ENCODE data around the gene CALHM3.

The CALHM3 gene

DNA sequence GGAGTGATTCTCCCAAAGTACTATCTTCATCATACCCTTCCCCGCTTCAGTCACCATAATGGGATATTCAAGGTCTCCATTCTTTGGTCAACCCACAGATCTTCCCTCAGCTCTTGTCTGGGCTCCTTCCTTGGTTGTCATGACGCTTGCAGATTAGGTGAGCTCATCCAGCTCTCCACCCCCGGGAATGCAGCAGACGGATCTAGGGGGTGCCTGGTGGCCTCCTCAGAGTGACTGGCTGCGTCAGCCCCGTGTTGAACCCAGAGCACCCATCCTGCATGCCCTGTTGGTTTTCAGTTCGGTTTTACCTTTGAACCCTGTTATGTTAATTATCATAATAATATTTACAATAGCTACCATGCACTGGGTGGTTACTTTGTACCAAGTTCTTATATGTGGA, 20.8 kb upstream of the CALHM3 start:
- DNase-seq (ENCODE audit: extremely low read depth, low read depth) = no peak
- TF ChIP-seq, protein P1, sequence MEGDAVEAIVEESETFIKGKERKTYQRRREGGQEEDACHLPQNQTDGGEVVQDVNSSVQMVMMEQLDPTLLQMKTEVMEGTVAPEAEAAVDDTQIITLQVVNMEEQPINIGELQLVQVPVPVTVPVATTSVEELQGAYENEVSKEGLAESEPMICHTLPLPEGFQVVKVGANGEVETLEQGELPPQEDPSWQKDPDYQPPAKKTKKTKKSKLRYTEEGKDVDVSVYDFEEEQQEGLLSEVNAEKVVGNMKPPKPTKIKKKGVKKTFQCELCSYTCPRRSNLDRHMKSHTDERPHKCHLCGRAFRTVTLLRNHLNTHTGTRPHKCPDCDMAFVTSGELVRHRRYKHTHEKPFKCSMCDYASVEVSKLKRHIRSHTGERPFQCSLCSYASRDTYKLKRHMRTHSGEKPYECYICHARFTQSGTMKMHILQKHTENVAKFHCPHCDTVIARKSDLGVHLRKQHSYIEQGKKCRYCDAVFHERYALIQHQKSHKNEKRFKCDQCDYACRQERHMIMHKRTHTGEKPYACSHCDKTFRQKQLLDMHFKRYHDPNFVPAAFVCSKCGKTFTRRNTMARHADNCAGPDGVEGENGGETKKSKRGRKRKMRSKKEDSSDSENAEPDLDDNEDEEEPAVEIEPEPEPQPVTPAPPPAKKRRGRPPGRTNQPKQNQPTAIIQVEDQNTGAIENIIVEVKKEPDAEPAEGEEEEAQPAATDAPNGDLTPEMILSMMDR (IDR thresholded peaks at IDR 0.05; ENCODE audit: low read depth, low read length) = no peak

DNA sequence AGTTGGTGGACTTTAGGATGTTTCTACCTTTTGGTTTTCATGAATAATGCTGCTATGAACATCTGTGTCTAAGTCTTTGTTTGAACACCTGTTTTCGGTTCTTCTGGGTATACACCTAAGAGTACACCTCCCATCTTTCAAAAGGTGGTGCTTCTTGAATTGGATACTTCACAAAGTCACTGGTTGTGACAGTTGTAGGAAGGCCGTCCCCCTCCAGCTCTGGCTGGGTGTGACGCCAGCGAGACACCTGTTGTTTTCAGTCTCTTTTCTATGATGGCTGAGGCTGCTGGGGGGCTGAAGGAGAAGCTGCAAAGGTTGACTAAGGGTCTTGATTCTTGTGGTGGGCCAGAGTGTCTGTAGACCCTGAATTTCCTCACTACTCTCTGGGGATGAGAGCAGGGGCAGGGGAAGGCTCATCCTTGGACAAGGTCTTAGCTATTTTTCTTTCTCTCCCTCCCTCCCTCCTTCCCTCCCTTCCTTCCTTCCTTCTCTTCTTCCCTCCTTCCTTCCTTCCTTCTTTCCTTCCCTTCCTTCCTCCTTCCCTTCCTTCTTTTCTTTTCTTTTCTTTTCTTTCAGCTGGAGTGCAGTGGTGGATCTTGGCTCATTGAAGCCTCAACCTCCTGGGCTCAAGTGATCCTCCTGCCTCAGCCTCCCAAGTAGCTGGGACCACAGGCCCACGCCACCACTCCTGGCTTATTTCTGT, 20.0 kb upstream of the CALHM3 start:
- TF ChIP-seq, protein P1 (IDR thresholded peaks at IDR 0.05; ENCODE audit: low read depth, low read length) = no peak
- DNase-seq (ENCODE audit: extremely low read depth, low read depth) = no peak

DNA sequence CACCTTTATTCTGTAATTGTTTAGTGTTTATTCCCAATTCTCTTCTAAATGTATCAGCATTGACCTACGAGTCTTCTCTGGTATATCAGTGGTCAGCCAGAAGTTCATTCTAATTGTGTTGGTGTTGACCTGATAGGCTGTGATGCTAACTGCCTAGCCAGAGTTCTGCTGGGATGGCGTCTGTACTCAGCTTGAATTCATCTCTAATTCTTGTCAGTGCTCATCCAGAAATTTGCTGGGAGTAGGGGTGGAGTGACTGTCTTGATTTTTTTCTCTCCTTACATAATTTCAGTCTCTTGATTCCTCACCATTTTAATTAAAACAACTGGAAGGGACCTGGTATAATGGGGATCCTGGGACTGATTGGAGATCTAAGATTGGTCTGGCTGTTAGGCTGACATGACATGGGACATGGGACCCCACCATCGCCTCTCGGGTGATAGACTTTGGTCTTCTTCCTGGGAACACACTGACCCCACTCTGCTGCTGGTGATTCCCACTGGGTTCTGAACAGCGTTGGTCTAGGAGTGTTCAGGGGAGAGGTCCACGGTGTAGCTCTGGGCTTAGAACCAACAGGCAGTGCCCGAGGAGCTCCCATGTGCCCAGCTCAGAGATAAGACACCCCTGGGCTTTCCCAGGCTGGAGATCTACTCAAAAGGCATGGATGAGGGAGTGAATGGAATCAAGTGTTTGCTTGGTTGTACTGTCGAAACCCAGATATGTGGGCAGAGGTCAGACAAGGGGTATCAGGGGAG, 18.3 kb upstream of the CALHM3 start:
- TF ChIP-seq, protein P1 (IDR thresholded peaks at IDR 0.05; ENCODE audit: low read depth, low read length) = no peak
- no peak for DNase-seq (ENCODE audit: extremely low read depth, low read depth)

DNA sequence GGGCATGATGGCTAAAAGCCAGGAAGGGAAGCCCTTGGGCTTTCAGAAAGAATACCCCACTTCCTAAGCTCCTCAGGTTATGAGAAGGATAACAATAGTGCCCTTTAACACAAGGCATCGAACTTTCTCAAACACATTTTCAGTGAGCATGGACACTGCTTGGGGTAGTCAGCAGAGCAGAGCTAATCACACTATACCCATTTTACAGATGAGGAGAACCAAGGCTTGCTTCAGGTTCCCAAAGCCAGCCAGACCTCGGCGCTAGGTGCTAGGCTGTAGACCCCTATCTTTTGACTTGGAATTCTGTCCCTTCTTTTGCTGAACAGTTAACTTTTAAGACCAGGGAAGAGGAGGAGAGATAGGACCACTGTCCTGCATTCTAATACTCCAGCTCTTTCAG, 16.3 kb upstream of the CALHM3 start:
- TF ChIP-seq, protein P1 (IDR thresholded peaks at IDR 0.05; ENCODE audit: low read depth, low read length) = no peak
- DNase-seq (ENCODE audit: extremely low read depth, low read depth) = no peak

DNA sequence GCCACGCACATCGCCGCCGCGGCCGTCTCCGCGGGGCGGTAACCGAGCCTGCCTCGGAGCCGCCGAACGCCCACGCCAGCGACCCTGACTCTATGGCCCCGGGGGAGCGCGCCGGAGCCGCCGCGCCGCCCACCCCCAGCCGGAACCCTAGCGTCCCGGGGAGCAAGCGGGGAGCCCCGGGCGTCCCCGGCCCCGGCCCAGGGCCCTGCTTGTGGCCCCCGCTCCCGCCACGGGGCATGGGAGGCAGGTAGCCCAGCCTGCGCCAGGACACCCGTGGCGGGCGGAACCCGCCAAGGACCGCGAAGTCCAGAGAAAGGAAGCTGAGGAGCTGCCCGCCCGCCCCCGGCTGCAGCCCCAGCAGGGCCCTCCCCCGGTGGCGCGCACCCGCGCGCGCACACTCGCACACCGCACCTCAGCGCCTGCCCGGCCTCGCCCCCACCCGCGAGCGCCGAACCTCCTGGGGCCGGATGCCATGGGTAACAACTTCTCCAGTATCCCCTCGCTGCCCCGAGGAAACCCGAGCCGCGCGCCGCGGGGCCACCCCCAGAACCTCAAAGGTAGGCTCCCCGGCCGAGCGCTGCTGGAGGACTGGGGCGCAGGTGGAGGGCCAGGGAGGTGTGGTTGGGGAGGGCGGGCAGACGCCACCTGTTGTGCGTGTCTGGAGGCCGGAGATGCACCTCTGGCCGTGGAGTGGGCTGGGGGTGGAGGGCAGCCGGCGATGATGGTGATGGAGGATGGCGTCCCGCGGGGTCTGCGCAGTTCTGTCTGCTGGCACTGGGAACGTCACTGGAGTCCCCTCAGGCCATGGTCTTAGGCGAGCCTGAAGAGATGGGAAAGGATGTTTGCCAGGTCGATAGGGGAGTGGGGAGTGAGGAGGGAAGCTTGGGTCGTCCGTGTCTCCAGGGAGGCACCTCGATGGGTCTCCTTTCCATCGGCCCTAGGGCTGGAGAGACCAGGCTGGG, 15.2 kb upstream of the CALHM3 start:
- DNase-seq (ENCODE audit: extremely low read depth, low read depth) = no peak
- TF ChIP-seq, protein P1 (IDR thresholded peaks at IDR 0.05; ENCODE audit: low read depth, low read length) = no peak

DNA sequence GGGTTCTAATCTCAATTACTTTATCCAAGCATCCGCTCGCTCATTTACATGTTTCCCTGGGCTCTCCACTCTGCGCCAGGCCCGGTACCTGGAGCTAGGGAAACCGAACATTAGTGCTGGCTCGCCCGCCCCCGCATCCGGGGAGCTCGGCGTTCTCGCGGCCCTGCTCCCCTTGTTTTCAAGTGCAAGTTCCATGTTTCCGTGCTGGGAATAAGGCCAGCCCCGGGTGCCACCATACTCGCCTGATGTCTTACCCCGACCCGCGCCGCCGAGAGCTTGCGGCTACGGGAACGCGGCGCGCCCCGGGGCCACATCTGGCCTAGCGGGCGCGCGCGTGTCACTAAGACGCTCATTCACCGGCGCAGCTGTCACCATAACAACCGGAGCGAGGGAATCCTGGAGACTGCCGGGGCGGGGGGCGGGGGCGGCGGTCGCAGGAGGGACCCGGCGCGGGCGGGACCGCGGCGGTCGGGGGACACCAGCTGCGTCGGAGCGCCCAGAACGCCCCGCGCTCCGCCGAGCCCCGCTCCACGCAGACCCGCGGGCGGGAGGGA, 14.4 kb upstream of the CALHM3 start, which contains the start of gene NEURL1:
Gene NEURL1 (plus strand): TSS at position 344 of the 554 bp plus-strand sequence. CDS start 683 bp downstream, outside the sequence.
- TF ChIP-seq, protein P1 (IDR thresholded peaks at IDR 0.05; ENCODE audit: low read depth, low read length) = no peak
- no peak for DNase-seq (ENCODE audit: extremely low read depth, low read depth)

Measured in AG09319 (cell line).